HCT116 (cell line): ENCODE measurements around the gene NLRP1.
"Not testable (repeated sequence)": the region's sequence is repeated elsewhere in the genome, so short reads cannot be mapped to it uniquely, and the experiment has no call there.

Experiments
- CTCF ChIP-seq, 3 experiments: fragments of 200-600 bp in 1 of 3; sonication (generic) in 1 of 3; IDR thresholded peaks in 2 of 3; conservative IDR thresholded peaks in 1 of 3; 2 replicates each; pipeline ENCODE4 v1.5.1; 2012 to 2017; ENCODE audit warnings: low read depth in 2 of 3, low read length in 2 of 3, antibody characterized with exemption in 1 of 3, borderline replicate concordance in 1 of 3, control low read depth in 1 of 3, mild to moderate bottlenecking in 1 of 3, mixed read lengths in 1 of 3, mixed run types in 1 of 3, moderate library complexity in 1 of 3; ENCODE audit not compliant: insufficient read depth in 1 of 3
- RAD21 ChIP-seq: IDR thresholded peaks from 2 replicates; pipeline ENCODE4 v1.6.1; 2012; ENCODE audit warnings: low read depth, mild to moderate bottlenecking
- REST ChIP-seq: IDR thresholded peaks from 2 replicates; pipeline ENCODE4 v1.6.1; 2012; ENCODE audit warnings: low read depth

DNA sequence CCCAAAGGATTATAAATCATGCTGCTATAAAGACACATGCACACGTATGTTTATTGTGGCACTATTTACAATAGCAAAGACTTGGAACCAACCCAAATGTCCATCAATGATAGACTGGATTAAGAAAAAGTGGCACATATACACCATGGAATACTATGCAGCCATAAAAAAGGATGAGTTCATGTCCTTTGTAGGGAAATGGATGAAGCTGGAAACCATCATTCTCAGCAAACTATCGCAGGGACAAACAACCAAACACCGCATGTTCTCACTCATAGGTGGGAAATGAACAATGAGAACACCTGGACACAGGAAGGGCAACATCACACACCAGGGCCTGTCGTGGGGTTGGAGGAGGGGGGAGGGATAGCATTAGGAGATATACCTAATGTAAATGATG is 5.5 kb downstream of the NLRP1 start:
- TF ChIP-seq CTCF (IDR thresholded peaks at IDR 0.05 in 2 of 3, conservative IDR thresholded peaks at IDR 0.05 in 1 of 3; ENCODE audit: borderline replicate concordance in 1 of 3, insufficient read depth in 1 of 3, low read depth in 2 of 3, low read length in 2 of 3); RAD21; REST: not testable (repeated sequence)
